Fibroblast of peridontal ligament (primary cell): ENCODE data around the gene RUSC2.
"Not testable (repeated sequence)": the region's sequence is repeated elsewhere in the genome, so short reads cannot be mapped to it uniquely, and the experiment has no call there.

Experiments used
- DNase-seq: peaks from one replicate; pipeline ENCODE4 v3.0.0-alpha.2; 2010; ENCODE audit errors: extremely low read depth

RUSC2 gene

GRCh38 chr9:35495984-35496383, 6.1 kb downstream of the RUSC2 start:
- no peak for DNase-seq

- DNase-seq: not testable (repeated sequence)
Observed at GRCh38 chr9:35498245-35498644, 8.3 kb downstream of the RUSC2 start.

GRCh38 chr9:35499029-35499700, 9.3 kb downstream of the RUSC2 start:
- DNase-seq: no peak

DNA sequence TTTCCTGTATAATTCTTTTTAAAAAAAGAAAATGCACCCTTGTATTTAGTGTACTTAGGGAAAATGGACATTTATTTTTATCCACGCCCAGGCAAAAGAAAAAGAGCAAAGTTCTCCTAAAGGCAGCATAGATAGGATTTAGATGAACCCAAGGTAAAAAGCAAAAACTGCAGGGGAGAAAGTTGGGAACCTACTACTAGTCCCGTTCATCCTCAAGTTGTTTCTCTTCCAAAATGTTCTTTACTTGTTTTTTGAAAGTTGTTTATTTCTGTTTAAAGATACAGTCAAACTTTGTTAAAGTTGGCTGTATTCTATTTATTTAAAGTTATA, 9.8 kb downstream of the RUSC2 start:
- DNase-seq: no peak

DNA sequence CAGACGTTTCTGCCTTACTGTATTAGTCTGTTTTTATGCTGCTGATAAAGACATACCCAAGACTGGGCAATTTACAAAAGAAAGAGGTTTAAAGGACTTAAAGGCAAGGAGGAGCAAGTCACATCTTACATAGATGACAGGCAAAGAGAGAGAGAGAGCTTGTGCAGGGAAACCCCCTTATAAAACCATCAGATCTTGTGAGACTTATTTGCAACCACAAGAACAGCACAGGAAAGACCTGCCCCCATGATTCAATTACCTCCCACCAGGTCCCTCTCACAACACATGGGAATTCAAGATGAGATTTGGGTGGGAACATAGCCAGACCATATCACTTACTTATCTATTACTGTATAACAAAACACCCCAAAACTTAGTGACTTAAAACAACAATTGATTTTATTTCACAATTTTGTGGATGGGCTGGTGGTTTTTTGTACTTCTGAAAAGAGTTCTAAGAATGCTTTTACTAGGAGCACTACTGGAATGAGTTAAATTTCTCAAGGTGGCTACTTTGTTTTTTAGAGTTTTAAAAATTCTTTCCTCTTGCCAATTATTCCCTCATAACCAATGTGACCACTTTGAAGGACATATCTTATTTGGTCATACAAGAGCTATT, 10.3 kb downstream of the RUSC2 start:
- DNase-seq: no peak

- no peak for DNase-seq
Observed at GRCh38 chr9:35501946-35502345, 12.0 kb downstream of the RUSC2 start.

- DNase-seq: no peak
Observed at GRCh38 chr9:35506359-35506758, 16.4 kb downstream of the RUSC2 start.

DNA sequence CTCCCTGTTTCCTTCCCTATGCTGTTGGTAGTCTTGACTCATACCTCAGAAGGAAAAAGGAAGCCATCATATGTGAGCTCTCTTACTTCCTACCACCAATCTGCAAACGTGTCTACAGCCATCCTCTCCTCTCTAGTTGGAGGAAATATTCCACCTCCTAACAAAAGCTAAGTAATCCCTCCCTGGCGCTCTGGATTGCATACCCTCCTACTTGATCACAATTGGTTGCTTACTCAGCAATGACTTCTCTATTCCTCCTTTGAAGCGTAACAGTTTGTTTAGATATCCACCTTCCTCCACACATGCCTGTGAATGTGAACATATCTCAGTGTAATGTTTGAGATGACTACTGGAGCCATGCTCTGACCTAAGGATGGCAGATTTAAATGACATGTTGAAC, 18.2 kb downstream of the RUSC2 start:
- DNase-seq: no peak

DNA sequence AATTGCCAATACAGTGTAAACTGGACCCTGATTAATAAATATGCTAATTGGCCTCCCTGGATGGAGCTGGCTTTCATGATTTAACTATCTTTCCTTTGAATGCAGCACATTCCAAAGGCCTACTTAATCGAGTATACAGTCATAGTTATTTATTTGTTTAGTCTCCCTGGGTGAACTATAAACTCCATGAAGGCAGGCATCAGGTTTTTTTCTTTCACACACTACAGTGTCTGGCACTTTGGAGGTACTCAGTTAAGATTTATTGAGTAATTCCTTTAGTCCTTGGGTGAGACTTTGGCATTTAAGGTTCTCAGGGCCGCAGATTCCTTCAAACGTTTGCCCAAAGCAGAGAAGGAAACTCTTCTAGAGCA, 20.5 kb downstream of the RUSC2 start:
- no peak for DNase-seq

GRCh38 chr9:35510754-35511428, 21.0 kb downstream of the RUSC2 start:
- DNase-seq: peak; percentile 99

DNA sequence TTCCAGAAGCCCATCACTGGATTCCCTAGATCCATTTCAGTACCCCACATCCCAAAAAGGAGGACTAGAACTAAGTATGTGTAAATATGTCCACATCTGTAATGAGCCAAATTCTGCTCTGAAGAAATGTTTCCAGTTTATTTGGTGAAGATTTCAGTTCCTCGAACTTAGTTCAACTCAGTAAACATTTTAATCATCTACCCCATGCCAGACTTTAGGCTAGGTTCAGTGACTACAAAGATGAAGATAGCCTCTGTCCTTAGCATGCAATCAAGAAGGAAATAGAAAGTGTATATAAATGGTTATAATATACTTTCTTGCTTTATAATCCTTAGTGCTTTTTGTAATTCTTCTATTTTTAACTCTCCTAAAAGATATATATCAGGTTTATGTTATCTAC, 21.5 kb downstream of the RUSC2 start:
- no peak for DNase-seq

DNA sequence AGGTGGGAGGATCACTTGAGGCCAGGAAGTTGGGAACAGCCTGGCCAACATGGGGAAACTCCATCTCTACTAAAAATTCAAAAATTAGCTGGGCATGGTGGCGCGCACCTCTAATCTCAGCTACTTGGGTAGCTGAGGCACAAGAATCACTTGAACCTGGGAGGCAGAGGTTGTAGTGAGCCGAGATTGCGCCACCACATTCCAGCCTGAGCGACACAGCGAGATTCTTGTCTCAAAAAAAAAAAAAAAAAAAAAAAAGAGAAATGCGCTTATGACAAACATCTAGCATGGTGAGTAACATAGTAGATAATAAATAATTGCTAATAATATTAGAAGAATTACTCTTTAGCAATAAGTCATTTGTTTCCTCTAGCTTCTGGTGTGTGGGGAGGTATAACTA, 25.9 kb downstream of the RUSC2 start:
- no peak for DNase-seq

- DNase-seq: peak; percentile 71
Observed at GRCh38 chr9:35516479-35516878, 26.6 kb downstream of the RUSC2 start.

GRCh38 chr9:35517131-35517530, 27.2 kb downstream of the RUSC2 start:
- DNase-seq: peak; percentile 49

DNA sequence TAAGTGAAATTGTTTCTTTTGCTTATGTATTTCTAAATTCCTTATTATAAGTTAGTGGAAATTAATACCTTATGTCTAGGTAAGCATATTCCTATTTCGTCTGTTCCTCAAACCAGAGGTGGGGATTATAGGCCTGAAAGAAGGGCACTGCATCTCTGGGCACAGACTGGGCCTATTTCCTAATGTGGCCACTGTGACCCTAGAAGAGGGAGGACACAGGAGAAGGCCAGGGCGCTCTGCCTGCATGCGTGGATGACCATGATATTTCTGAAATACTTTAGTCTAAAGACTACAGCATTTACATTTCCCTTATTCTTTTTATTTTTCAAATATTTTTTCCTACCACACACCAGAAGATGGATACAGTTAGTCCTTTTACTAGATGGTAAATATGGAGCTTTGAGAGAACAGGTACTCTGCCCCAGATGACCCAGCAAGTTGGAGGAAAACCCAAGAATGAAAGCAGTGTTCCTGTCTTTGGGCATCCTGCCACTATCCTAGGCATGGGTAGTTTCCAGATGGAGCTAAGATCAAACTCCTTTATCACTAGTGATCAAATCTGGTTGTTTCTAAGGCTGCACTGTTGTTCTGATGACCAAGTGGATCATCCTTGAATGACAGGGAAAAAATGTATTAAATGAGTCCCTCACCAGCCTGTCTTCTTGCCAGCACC, 27.8 kb downstream of the RUSC2 start:
- DNase-seq: peak; percentile 27

- peak; percentile 63 for DNase-seq
Observed at GRCh38 chr9:35518225-35518821, 28.4 kb downstream of the RUSC2 start.

GRCh38 chr9:35518981-35519679, 29.2 kb downstream of the RUSC2 start:
- peak; percentile 47 for DNase-seq

DNA sequence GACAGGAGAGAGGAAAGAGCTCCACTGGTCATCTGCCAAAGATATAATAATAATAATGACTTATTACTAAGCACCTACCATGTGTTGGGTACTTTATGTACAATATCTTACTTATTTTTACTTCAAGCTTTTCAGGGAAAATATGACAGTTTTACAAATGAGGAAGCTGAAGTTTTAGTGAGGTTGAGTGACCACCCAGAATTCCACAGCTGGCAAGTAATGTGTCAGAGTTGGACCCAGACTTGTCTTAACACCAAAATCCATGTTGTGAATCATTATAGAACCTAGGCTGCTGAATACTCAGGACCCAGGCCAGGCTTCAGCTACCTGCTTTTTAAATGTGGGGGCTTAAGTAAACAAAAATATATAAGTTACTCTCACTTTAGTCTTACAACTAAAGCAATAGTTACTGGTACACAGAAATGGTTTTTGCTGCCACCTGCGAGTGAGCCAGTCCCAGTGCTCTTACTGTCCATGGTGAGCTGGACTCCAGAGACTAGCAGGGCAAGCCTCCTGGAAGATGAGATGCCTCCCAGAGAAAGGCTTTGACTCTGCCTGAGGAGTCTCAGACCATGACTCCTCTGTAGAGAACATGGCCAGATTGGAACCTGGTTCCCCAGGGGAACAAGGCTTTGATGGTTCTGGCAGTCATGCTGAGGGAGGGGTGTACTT, 29.9 kb downstream of the RUSC2 start:
- no peak for DNase-seq

GRCh38 chr9:35520364-35520710, 30.4 kb downstream of the RUSC2 start:
- DNase-seq: no peak

DNA sequence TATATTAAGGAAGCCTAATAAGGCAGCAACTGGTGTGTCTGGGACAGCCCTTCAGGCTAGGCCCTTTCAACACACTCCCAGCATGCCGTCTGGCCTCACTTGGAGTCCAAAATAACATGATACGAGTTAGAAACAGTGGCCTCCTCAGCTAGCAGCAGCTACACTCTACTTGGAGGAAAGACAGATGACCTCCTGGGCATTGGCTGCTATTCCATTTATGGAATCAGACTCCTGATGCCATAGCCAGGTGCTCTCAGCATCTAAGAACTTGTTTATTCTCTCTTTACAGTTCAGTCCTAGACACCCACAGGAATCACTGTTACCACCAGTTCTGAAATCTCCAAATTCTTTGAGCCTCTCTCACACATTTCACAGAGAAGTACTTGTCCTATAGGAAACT, 31.8 kb downstream of the RUSC2 start:
- DNase-seq: peak; percentile 62

DNA sequence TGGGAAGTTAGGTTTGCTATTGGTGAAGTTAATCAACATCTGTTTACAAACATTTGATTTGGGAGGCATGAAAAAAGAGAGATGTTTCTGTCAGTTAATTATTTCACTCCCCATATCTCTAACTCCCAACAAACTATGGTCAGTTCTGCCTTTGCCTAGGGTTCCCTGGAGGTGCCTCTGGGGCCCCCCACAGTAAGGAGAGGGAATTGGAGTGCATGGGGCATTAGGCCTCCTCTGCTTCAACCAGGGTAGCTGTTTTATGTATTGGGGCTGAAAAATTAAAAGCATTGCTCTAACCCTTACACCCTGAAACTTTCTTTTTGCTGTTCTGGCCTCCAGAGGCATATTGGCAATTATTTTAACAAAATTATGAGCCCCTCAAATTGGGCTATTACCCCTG, 32.3 kb downstream of the RUSC2 start:
- DNase-seq: no peak
